ENCODE data around the gene EXOSC9. TPM values are rescaled to one million over a fixed set of nuclear protein-coding genes. Genes with fewer than 3 reads are reported as not detected.

The EXOSC9 gene
- total and polyA plus RNA-seq, 2 donors (not counting 1 experiment from before 2014, with no cell fraction given): 15.5 to 33.8 TPM

DNA sequence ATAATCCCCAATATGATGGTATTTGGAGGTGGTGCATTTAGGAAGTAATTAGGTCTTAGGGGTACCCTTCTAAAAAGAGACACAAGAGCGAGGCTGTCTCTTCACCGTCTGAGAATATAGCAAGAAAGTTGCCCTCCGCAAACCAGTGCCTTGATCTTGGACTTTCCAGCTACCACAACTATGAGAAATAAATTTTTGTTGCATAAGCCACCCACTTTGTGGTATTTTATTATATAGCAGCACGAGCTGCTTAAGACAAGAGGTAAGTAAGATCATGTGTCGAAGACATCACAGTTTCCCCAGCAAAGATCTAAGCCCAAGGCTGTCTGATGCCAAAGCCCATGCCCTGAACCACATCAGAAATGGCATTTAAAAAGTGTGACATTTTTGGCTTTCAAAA, 9.6 kb upstream of the EXOSC9 start:
- no peak overlapping the region for H3K27ac ChIP-seq (ENCODE audit: insufficient read depth, low read length)
- H3K4me2 ChIP-seq (ENCODE audit: extremely low read depth, insufficient read depth, low read length): no peak overlapping the region
- H3K4me3 ChIP-seq (replicated peaks in 1 of 4; ENCODE audit: control extremely low read depth in 1 of 4, insufficient read depth in 1 of 4, low read depth in 3 of 4, low read length in 4 of 4): no peak overlapping the region
- H4K20me1 ChIP-seq (ENCODE audit: control insufficient read depth, extremely low read depth, insufficient read depth, low read length): no peaks in the 10 kb centered on the region
- H3K4me1 ChIP-seq (ENCODE audit: control insufficient read depth, extremely low read depth, insufficient read depth, low read length): peaks cover 11% of the 10 kb centered on the region
- H3K27me3 ChIP-seq (ENCODE audit: control insufficient read depth, insufficient read depth, low read length): no peaks in the 10 kb centered on the region
- H3K9me3 ChIP-seq (ENCODE audit: control insufficient read depth, insufficient read depth, low read depth, low read length): no peaks in the 10 kb centered on the region
- DNase-seq (ENCODE audit: low read depth in 2 of 2): peak; percentile 59 to 91
- H2AFZ ChIP-seq (ENCODE audit: low read length): no peak overlapping the region
- H3K79me2 ChIP-seq (ENCODE audit: control insufficient read depth, insufficient read depth, low read length): no peaks in the 10 kb centered on the region
- H3K9ac ChIP-seq (ENCODE audit: insufficient read depth, low read length): no peak overlapping the region
- H3K36me3 ChIP-seq (ENCODE audit: control insufficient read depth, insufficient read depth, low read length): no peaks in the 10 kb centered on the region
- no peak for TF ChIP-seq EZH2 (IDR thresholded peaks at IDR 0.05; ENCODE audit: low read length, missing control alignments)
- TF ChIP-seq CTCF (conservative IDR thresholded peaks at IDR 0.05 in 1 of 2, IDR thresholded peaks at IDR 0.05 in 1 of 2; ENCODE audit: low read depth in 1 of 2, low read length in 2 of 2): no peak

GRCh38 chr4:121792966-121793365, 8.2 kb upstream of the EXOSC9 start:
- Histone ChIP-seq H3K9ac (ENCODE audit: insufficient read depth, low read length) (no peak overlapping the region), H3K4me3 (replicated peaks in 1 of 4; ENCODE audit: control extremely low read depth in 1 of 4, insufficient read depth in 1 of 4, low read depth in 3 of 4, low read length in 4 of 4) (no peak overlapping the region), H3K4me2 (ENCODE audit: extremely low read depth, insufficient read depth, low read length) (no peak overlapping the region), H3K27ac (ENCODE audit: insufficient read depth, low read length) (no peak overlapping the region), H3K36me3 (ENCODE audit: control insufficient read depth, insufficient read depth, low read length) (no peaks in the 10 kb centered on the region), H3K4me1 (ENCODE audit: control insufficient read depth, extremely low read depth, insufficient read depth, low read length) (peaks cover 11% of the 10 kb centered on the region), H4K20me1 (ENCODE audit: control insufficient read depth, extremely low read depth, insufficient read depth, low read length) (no peaks in the 10 kb centered on the region), H3K79me2 (ENCODE audit: control insufficient read depth, insufficient read depth, low read length) (no peaks in the 10 kb centered on the region), H2AFZ (ENCODE audit: low read length) (no peak overlapping the region), H3K27me3 (ENCODE audit: control insufficient read depth, insufficient read depth, low read length) (no peaks in the 10 kb centered on the region), H3K9me3 (ENCODE audit: control insufficient read depth, insufficient read depth, low read depth, low read length) (no peaks in the 10 kb centered on the region)
- TF ChIP-seq CTCF (conservative IDR thresholded peaks at IDR 0.05 in 1 of 2, IDR thresholded peaks at IDR 0.05 in 1 of 2; ENCODE audit: low read depth in 1 of 2, low read length in 2 of 2) (no peak), EZH2 (IDR thresholded peaks at IDR 0.05; ENCODE audit: low read length, missing control alignments) (no peak)
- no peak for DNase-seq (ENCODE audit: low read depth in 2 of 2)

DNA sequence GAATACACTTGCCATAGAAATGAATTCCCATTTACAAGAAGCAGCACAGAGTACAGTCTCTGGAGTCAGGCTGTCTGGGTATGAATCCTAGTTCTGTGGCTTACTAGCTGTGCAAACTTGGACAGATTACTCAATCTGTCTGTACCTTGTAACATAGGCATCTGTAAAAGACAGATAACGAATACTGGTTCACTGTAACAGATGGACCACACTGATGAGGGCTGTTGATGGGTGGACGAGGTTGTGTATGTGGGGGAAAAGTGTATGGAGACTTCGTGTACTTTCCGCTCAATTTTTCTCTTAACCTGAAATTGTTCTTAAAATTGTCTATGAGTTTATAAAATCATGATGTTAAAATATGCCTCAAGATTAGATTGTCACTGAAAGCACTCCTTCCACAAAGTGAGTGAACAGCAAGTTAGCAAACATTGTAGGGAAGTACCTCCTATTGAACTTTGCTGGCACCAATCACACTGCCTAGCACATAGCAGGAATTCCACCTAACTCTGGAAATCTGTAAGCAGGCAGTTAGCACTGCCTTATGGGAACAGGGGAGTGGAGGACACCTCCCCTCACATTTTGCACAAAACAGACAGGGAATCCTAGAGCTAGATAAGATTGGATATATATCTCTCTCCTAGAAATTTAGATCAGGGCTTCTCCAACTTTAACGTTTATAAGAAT, 6.5 kb upstream of the EXOSC9 start:
- H3K4me2 ChIP-seq (ENCODE audit: extremely low read depth, insufficient read depth, low read length): no peak overlapping the region
- H3K36me3 ChIP-seq (ENCODE audit: control insufficient read depth, insufficient read depth, low read length): no peaks in the 10 kb centered on the region
- no peaks in the 10 kb centered on the region for H3K27me3 ChIP-seq (ENCODE audit: control insufficient read depth, insufficient read depth, low read length)
- no peak for TF ChIP-seq EZH2 (IDR thresholded peaks at IDR 0.05; ENCODE audit: low read length, missing control alignments)
- TF ChIP-seq CTCF (conservative IDR thresholded peaks at IDR 0.05 in 1 of 2, IDR thresholded peaks at IDR 0.05 in 1 of 2; ENCODE audit: low read depth in 1 of 2, low read length in 2 of 2): no peak
- H3K9me3 ChIP-seq (ENCODE audit: control insufficient read depth, insufficient read depth, low read depth, low read length): no peaks in the 10 kb centered on the region
- no peaks in the 10 kb centered on the region for H4K20me1 ChIP-seq (ENCODE audit: control insufficient read depth, extremely low read depth, insufficient read depth, low read length)
- H3K4me3 ChIP-seq (replicated peaks in 1 of 4; ENCODE audit: control extremely low read depth in 1 of 4, insufficient read depth in 1 of 4, low read depth in 3 of 4, low read length in 4 of 4): no peak overlapping the region
- no peak overlapping the region for H3K27ac ChIP-seq (ENCODE audit: insufficient read depth, low read length)
- DNase-seq (ENCODE audit: low read depth in 2 of 2): peak in 1 of 2 donors; percentile 41
- peaks cover 6% of the 10 kb centered on the region for H3K4me1 ChIP-seq (ENCODE audit: control insufficient read depth, extremely low read depth, insufficient read depth, low read length)
- no peak overlapping the region for H3K9ac ChIP-seq (ENCODE audit: insufficient read depth, low read length)
- no peak overlapping the region for H2AFZ ChIP-seq (ENCODE audit: low read length)
- no peaks in the 10 kb centered on the region for H3K79me2 ChIP-seq (ENCODE audit: control insufficient read depth, insufficient read depth, low read length)

Data from fibroblast of lung (primary cell).